Measurements from ENCODE around the gene MX1.

MX1 gene

DNA sequence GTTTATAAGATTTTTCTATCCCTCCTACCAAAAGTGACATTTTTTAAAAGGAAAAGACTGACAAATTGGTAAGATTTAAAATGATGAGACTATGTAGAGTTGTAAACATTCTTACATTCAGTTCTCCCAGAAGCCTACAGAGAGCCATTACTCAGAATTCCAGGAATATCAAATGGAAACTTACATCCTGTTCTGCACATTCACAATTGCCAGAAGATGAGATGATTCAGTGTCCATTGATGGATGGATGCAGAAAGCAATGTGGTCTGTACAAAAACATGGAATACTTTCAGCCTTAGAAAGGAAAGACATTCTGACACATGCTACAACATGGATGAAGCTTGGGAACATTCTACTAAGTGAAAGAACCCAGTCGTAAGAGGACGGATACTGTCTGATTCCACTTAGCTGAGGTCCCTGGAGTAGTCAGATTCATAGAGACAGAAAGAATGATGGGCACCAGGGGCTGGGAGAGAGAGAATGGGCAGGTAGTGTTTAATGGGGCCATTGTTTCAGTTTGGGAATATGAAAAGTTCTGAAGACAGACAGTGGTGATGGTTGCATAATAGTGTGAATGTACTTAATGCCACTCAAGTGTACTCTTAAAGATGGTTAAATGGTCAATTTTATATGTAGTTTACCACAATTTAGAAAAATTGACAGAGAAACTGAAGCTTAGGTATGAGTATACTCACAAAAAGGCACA lies 16.6 kb downstream of the MX1 start:
- H3K27ac ChIP-seq = no peak overlapping the region
- TF ChIP-seq, protein P1, sequence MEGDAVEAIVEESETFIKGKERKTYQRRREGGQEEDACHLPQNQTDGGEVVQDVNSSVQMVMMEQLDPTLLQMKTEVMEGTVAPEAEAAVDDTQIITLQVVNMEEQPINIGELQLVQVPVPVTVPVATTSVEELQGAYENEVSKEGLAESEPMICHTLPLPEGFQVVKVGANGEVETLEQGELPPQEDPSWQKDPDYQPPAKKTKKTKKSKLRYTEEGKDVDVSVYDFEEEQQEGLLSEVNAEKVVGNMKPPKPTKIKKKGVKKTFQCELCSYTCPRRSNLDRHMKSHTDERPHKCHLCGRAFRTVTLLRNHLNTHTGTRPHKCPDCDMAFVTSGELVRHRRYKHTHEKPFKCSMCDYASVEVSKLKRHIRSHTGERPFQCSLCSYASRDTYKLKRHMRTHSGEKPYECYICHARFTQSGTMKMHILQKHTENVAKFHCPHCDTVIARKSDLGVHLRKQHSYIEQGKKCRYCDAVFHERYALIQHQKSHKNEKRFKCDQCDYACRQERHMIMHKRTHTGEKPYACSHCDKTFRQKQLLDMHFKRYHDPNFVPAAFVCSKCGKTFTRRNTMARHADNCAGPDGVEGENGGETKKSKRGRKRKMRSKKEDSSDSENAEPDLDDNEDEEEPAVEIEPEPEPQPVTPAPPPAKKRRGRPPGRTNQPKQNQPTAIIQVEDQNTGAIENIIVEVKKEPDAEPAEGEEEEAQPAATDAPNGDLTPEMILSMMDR (conservative IDR thresholded peaks at IDR 0.05) = no peak
- TF ChIP-seq ZFX (IDR thresholded peaks at IDR 0.05) = no peak

- TF ChIP-seq, protein P1 (conservative IDR thresholded peaks at IDR 0.05) = no peak
- TF ChIP-seq ZFX (IDR thresholded peaks at IDR 0.05) = no peak
- H3K27ac ChIP-seq = no peak overlapping the region
Observed at GRCh38 chr21:41443562-41443961, 17.5 kb downstream of the MX1 start.

DNA sequence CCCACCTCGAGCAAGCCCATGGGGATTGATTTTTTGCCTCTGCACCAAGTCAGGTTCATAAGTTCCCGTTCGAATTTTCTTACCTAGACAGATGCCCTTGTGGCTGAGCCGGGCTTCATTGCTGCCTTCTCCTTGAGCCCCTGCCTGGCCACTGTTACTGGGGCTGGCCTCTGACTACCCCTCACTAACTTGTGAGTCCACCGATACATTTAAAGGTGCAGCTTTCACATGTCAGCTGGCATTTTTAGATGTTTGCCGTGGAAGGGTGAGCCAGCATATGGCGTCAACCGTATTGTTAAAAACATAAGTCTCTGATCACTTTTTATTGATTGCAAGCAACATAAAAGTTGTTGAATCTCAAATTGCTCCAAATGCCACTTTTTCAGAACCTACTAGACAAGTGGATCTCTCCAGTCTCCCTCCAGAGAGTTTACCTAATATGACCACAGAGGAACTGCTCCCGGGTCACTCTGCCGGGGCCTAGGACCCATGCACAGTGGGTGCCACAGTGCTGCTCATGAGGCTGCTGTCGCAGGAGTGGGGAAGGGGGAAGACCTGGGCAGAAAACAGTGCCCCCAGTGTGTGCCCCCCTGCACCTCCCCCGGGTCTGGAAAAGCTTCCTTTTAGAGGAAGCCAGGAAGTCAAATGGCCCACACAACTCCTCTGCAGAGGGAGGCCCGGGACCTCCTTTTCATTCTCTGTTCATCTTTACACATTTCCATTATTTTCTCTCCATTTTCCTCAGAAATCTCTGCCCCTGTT lies 18.8 kb downstream of the MX1 start:
- no peak for TF ChIP-seq ZFX (IDR thresholded peaks at IDR 0.05)
- TF ChIP-seq, protein P1 (conservative IDR thresholded peaks at IDR 0.05) = no peak
- H3K27ac ChIP-seq = no peak overlapping the region

- no peak for TF ChIP-seq ZFX (IDR thresholded peaks at IDR 0.05)
- TF ChIP-seq, protein P1 (conservative IDR thresholded peaks at IDR 0.05) = no peak
- H3K27ac ChIP-seq = no peak overlapping the region
Observed at GRCh38 chr21:41445465-41445862, 19.4 kb downstream of the MX1 start.

DNA sequence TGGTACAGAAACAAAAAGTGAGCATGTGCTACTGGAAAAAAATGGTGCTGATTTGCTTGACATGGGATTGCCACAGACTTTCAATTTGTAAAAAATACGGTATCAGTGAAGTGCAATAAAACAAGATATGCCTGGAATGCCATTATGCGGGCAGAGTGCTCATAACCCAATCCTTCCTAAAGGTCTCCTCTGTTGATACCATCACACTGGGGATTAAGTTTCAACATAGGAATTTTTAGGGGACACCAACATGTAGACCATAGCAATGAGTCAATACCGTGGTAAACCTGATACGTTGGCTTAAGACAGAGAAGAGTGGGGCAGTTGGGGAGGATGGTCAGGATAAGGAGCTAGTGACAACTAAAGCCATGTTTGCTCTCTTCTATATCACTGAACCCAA lies 20.5 kb downstream of the MX1 start:
- TF ChIP-seq, protein P1 (conservative IDR thresholded peaks at IDR 0.05) = no peak
- TF ChIP-seq ZFX (IDR thresholded peaks at IDR 0.05) = no peak
- no peak overlapping the region for H3K27ac ChIP-seq

- TF ChIP-seq, protein P1 (conservative IDR thresholded peaks at IDR 0.05) = no peak
- no peak for TF ChIP-seq ZFX (IDR thresholded peaks at IDR 0.05)
- no peak overlapping the region for H3K27ac ChIP-seq
Observed at GRCh38 chr21:41447356-41447755, 21.3 kb downstream of the MX1 start.

GRCh38 chr21:41449613-41450012 lies 23.6 kb downstream of the MX1 start:
- TF ChIP-seq, protein P1 (conservative IDR thresholded peaks at IDR 0.05) = no peak
- no peak for TF ChIP-seq ZFX (IDR thresholded peaks at IDR 0.05)
- no peak overlapping the region for H3K27ac ChIP-seq

Measured in C4-2B (cell line).